GM20431 (cell line): Measurements from ENCODE around the gene UBAP1L.
"Not testable (repeated sequence)": the region's sequence is repeated elsewhere in the genome, so short reads cannot be mapped to it uniquely, and the experiment has no call there.

Source experiments
- in situ Hi-C: fragments of 300-500 bp; cut with MseI, MboI; formaldehyde crosslinking; loops from one replicate; pipeline ENCODE4 v1.15.0; 2020; ENCODE audit warnings: low sequenced_read_pairs; ENCODE audit not compliant: unreplicated experiment

UBAP1L gene

GRCh38 chr15:65101411-65101890, 13.5 kb downstream of the UBAP1L start:
- in situ Hi-C loops = no loop called here

GRCh38 chr15:65100442-65100841, 14.6 kb downstream of the UBAP1L start:
- in situ Hi-C loops = no loop called here

- in situ Hi-C loops = not testable (repeated sequence)
These were observed 15.2 kb downstream of the UBAP1L start for GRCh38 chr15:65099801-65100200.

GRCh38 chr15:65099336-65099735, 15.7 kb downstream of the UBAP1L start:
- in situ Hi-C loops = no loop called here

- in situ Hi-C loops = no loop called here
These were observed 17.2 kb downstream of the UBAP1L start for GRCh38 chr15:65097651-65098263.

GRCh38 chr15:65096481-65097385, 18.3 kb downstream of the UBAP1L start:
- in situ Hi-C loops = no loop called here

- in situ Hi-C loops = no loop called here
These were observed 19.3 kb downstream of the UBAP1L start for GRCh38 chr15:65095747-65096104.

- in situ Hi-C loops = no loop called here
These were observed 19.8 kb downstream of the UBAP1L start for GRCh38 chr15:65095011-65095746.

GRCh38 chr15:65094294-65094995, 20.6 kb downstream of the UBAP1L start:
- in situ Hi-C loops = no loop called here

- in situ Hi-C loops = not testable (repeated sequence)
These were observed 21.2 kb downstream of the UBAP1L start for GRCh38 chr15:65093793-65094170.

- in situ Hi-C loops = no loop called here
These were observed 21.8 kb downstream of the UBAP1L start for GRCh38 chr15:65092911-65093792.

- in situ Hi-C loops = no loop called here
These were observed 22.8 kb downstream of the UBAP1L start for GRCh38 chr15:65091946-65092770.

- in situ Hi-C loops = loop anchor here (10.0 kb wide), 1 partner anchor 55 kb away; no protein-coding TSS in a partner anchor
These were observed 25.7 kb downstream of the UBAP1L start for GRCh38 chr15:65089206-65089824.

- in situ Hi-C loops = loop anchor here (10.0 kb wide), 1 partner anchor 54 kb away; no protein-coding TSS in a partner anchor
These were observed 26.4 kb downstream of the UBAP1L start for GRCh38 chr15:65088643-65089021.

GRCh38 chr15:65087873-65088642, 26.9 kb downstream of the UBAP1L start:
- in situ Hi-C loops = loop anchor here (10.0 kb wide), 1 partner anchor 53 kb away; no protein-coding TSS in a partner anchor

GRCh38 chr15:65087411-65087810, 27.6 kb downstream of the UBAP1L start:
- in situ Hi-C loops = loop anchor here (10.0 kb wide), 1 partner anchor 53 kb away; no protein-coding TSS in a partner anchor

- in situ Hi-C loops = loop anchor here (10.0 kb wide), 1 partner anchor 52 kb away; no protein-coding TSS in a partner anchor
These were observed 28.3 kb downstream of the UBAP1L start for GRCh38 chr15:65086680-65087111.
